Endothelial cell of umbilical vein (primary cell): ENCODE results near the gene RBM26.

Experiments
- CTCF ChIP-seq, 2 donors: IDR thresholded peaks; 1 replicate in 1 of 2; 2 replicates in 1 of 2; pipeline ENCODE4 v1.5.1; 2011; ENCODE audit warnings: low read length in 2 of 2, mild to moderate bottlenecking in 2 of 2, moderate library complexity in 2 of 2, control low read depth in 1 of 2, inconsistent platforms in 1 of 2, low read depth in 1 of 2; ENCODE audit not compliant: insufficient read depth in 1 of 2; ENCODE audit errors: extremely low read depth in 1 of 2
- EZH2 ChIP-seq: IDR thresholded peaks from 2 replicates; pipeline ENCODE4 v1.6.1; 2012; ENCODE audit warnings: borderline replicate concordance, low read depth, mild to moderate bottlenecking, moderate library complexity, low read length, inconsistent platforms; ENCODE audit not compliant: severe bottlenecking
- FOS ChIP-seq: IDR thresholded peaks from 2 replicates; pipeline ENCODE4 v1.6.1; 2011; ENCODE audit warnings: mild to moderate bottlenecking, low read length, moderate library complexity, borderline replicate concordance; ENCODE audit not compliant: insufficient read depth
- GATA2 ChIP-seq: IDR thresholded peaks from 2 replicates; pipeline ENCODE4 v1.7.0; 2011; ENCODE audit warnings: low read depth, mild to moderate bottlenecking, moderate library complexity, mixed read lengths, low read length; ENCODE audit not compliant: insufficient read length, insufficient read depth
- JUN ChIP-seq: IDR thresholded peaks from 2 replicates; pipeline ENCODE4 v1.6.1; 2011; ENCODE audit warnings: borderline replicate concordance, low read depth; ENCODE audit not compliant: insufficient read length, insufficient read depth
- MAX ChIP-seq: IDR thresholded peaks from 2 replicates; pipeline ENCODE4 v1.6.1; 2011; ENCODE audit not compliant: insufficient read depth, insufficient read length
- MYC ChIP-seq: IDR thresholded peaks from one replicate; pipeline ENCODE4 v1.6.1; 2011; ENCODE audit warnings: mild to moderate bottlenecking, low read depth, low read length
- POLR2A ChIP-seq: IDR thresholded peaks from 2 replicates; pipeline ENCODE4 v1.6.1; 2012; ENCODE audit warnings: low read depth, mild to moderate bottlenecking, control low read depth, low read length
- POLR2AphosphoS5 ChIP-seq: IDR thresholded peaks from 2 replicates; pipeline ENCODE4 v1.6.1; 2012; ENCODE audit warnings: low read depth, mild to moderate bottlenecking, control low read depth, low read length, moderate library complexity; ENCODE audit not compliant: insufficient read depth

- TF ChIP-seq POLR2AphosphoS5 (no peak), CTCF (IDR thresholded peaks at IDR 0.05; ENCODE audit: extremely low read depth in 1 of 2, insufficient read depth in 1 of 2, low read depth in 1 of 2, low read length in 2 of 2) (no peak), EZH2 (no peak), POLR2A (no peak), FOS (no peak), MYC (no peak), JUN (no peak), MAX (no peak), GATA2 (no peak)
Observed at GRCh38 chr13:79336966-79337365, 69.1 kb downstream of the RBM26 start.
